Measurements from ENCODE around the gene STKLD1. TPM values are rescaled to one million over a fixed set of nuclear protein-coding genes. Genes with fewer than 3 reads are reported as not detected.
"Not testable (repeated sequence)": the region's sequence is repeated elsewhere in the genome, so short reads cannot be mapped to it uniquely, and the experiment has no call there.

The STKLD1 gene
- 4.4 TPM for polyA plus RNA-seq (ENCODE audit: insufficient read length)
- long read RNA-seq, donor 1, result 0 reads
- long read RNA-seq, donor 2, result 0 reads
- long read RNA-seq, donor 3, result 0 reads
- long read RNA-seq, donor 4, result 0 reads
- long read RNA-seq, donor 5, result 0 reads
- long read RNA-seq, donor 6, result 0 reads
- long read RNA-seq, donor 7, result 0 reads
- long read RNA-seq, donor 8, result 0 reads

GRCh38 chr9:133375724-133376654 is at the start of gene STKLD1, which contains the start of gene SURF4:
Gene STKLD1 (plus strand): TSS chr9:133376366. CDS start chr9:133376474, 108 bp downstream.
Gene SURF4 (minus strand): TSS chr9:133376060. CDS start chr9:133375969, 91 bp downstream.
- DNase-seq, result peak; percentile 96

- not testable (repeated sequence) for DNase-seq
These were observed 49.1 kb upstream of the STKLD1 start for GRCh38 chr9:133327021-133327420.

DNA sequence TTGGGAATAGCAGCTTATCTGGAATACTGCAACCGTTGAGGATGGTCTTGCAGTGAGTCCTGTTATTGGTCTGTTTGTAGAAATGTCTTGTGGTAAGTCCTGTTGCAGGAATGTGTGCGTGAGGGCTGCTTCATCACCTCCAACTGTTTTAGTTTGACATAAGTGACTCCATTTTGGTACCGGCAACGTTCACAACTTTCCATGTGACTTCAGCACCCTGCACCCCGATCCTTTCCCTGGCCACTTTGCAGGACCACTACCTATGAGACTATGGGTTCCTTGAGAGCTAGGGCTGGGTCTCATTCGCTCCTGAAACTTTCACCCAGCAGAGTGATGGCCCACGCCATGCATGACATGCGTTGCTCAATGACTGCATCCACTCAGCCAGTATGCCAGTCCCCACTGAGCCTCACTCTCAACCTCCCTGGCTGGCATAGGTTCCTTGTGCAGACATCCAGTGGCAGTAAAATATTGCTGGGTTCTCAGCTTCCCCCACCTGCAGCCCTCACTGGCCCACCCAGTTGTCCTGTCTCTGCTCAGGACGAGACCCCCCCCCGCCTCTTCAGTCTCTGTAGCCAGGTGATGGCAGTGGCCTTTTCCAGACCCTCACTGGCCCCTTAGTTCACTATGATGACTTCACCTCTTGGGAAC is 48.2 kb upstream of the STKLD1 start:
- DNase-seq, result no peak

- not testable (repeated sequence) for DNase-seq
These were observed 46.6 kb upstream of the STKLD1 start for GRCh38 chr9:133329306-133330156.

DNA sequence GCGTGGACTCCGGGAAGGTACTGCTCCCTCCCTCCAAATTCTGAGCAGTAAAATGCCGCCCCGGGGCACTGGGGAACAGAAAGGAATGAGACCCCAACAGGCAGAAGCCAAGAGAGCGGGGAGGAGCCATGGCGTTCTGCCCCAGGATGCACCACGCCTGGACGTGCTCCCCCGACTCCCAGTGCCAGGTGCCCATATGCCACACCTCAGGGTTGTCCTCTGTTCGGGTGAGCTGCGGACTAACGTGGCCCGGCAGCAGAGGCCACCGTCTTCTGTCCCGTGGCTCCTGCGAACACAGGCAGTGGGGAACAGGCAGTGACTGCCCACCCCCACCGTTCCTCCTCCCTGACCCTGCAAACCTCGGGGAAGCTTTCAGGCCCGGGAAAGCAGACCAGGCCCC is 44.9 kb upstream of the STKLD1 start:
- no peak for DNase-seq

GRCh38 chr9:133331641-133332380 is 44.4 kb upstream of the STKLD1 start:
- DNase-seq, result no peak

DNA sequence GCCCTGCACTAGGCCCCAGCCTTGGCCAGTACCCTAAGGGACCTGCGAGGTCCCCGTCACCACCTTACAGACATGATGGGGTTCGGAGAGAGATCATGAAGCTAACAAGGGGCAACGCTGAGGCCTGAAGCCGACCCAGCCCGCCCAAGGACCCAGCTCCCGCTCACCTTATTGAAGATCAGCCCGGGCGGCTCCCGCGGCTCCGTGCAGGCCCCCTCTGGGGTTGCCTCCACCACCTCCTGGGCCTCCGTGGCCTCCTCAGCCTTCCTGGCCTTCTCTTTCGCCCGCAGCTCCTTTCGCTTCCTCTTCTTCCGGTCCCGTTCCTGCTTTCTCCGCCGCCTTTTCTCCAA is 43.8 kb upstream of the STKLD1 start:
- no peak for DNase-seq

DNA sequence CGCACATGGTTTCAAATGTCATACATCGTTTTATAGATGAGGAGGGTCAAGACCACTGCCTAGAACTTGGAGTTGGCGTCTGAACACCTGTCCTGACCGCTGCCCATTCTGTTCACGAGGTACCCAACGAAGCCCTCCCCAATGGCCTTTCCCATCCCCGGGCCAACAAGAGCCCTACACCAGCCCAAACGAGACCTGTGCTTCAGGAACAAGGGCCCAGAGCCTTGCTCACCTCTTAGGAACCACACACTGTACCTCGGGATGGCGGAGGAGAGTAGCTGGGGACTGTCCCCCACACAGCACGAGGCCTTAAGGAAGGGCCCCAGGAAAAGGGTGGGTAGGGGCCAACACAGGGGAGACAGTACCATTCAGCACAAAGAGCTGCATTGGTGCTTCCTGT is 43.2 kb upstream of the STKLD1 start:
- DNase-seq, result no peak

- DNase-seq, result no peak
These were observed 42.6 kb upstream of the STKLD1 start for GRCh38 chr9:133333566-133333965.

DNA sequence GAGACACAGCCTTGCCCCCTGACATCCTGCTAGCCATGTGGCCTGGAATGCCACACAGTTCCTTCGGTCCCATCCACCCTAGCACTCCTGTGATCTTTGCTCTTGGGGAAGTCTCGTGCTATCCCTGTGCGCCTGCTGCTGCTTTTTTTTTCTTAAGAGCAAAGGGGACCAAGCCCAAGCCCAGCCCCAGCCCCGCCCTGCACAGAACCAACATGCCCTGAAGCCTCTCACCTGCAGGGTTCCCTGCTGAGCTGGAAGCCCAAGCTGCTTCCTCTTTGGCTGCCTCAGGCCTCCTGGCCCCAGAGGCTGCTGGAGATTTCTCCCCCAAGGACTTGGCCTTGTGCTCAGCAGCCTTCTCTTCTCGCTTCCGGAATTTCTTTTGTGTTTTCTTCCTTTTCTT is 42.0 kb upstream of the STKLD1 start:
- DNase-seq, result no peak

DNA sequence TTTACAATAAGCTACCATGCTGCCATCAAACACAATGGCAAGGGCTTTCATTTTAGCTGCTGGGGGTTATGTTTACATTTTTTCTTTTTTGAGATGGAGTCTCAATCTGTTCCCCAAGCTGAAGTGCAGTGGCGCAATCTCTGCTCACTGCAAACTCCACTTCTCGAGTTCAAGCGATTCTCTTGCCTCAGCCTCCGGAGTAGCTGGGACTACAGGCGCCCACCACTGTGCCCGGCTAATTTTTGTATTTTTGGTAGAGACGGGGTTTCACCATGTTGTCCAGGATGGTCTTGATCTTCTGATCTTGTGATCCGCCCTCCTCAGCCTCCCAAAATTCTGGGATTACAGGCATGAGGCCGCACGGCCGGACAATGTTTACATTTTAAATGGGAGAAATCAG is 41.3 kb upstream of the STKLD1 start:
- not testable (repeated sequence) for DNase-seq

DNA sequence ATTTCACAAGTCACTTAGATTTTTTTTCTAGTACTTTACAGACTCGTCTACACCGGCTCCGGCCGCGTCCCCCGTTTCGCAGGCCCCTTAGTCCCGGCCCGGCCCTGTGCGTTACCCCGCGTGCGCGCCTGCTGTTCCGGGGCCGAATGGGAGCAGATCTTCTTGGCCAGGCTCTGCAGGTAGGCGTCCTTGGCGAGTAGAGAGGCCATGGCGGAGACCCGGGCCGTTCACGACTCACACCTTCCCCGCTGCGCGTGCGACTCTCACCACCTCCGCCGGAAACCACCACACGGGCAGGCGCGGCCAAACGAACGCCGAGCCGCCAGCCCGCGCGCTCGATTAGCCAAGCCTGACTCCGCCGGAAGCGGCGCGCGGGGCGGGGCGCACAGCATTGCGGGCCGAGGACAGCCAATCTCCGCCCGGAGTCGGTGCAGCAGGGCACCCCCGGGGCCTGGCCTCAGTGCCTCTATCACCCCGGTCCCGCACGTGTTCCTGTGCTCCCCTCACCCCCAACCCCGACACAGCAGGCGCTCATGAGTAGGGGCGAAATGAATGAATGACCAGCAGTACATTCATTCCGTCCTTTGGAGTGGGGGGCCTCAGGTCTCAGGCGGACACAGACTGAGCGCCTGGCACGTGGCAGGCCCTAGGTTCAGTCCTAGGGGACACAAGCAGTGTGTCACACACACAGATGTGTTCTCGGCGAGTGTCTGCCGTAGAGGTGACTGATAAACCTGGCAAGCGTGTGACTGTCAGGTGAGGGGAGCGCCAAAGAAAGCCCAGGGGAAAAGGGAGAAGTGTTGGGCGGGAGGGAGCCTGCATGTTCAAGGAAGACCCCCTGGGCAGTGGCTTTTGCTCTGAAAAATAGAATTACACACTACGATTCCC is 40.0 kb upstream of the STKLD1 start, which contains the start of gene SURF6:
Gene SURF6 (minus strand): TSS at position 265 of the 888 bp plus-strand sequence. CDS start 56 bp downstream, at position 209.
- DNase-seq, result peak; percentile 86

DNA sequence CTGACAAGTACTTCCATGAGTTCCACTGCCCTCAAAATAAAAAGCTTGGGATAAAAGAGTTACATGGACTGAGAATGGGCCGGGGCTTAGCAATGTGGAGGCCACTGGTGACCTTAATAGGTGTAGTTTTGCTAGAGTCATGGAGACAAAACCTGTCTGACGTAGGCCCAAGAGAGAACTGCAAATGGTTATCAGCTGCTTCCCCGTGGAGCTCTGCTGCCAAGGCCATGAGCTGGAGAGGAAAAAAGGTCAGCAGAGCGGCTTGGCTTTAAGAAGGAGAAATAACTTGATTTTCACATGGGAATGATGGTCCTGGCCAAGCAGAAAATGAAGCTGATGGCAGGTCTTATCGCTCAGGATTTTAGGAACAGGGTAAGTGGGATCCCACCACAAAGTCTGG is 36.5 kb upstream of the STKLD1 start:
- no peak for DNase-seq

DNA sequence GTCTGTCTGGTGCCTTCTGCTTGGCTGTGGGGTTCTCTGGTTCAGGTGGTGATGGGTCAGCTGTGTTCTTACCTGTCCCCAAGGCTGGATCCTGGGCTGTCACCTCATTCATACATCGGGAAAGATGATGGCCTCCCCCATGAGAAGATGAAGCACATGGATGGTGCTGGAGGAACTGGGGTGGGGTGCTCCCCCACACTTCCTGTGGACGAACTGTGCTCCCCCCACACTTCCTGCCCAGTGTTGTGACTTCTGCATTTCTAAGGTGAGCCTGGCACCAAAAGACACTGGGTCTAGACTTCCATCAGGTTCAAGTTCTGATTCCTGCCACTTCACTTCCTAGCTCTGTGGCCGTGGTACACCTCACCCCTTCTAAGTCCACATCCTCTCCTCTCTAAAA is 35.9 kb upstream of the STKLD1 start:
- no peak for DNase-seq

- no peak for DNase-seq
These were observed 35.2 kb upstream of the STKLD1 start for GRCh38 chr9:133340916-133341315.

DNA sequence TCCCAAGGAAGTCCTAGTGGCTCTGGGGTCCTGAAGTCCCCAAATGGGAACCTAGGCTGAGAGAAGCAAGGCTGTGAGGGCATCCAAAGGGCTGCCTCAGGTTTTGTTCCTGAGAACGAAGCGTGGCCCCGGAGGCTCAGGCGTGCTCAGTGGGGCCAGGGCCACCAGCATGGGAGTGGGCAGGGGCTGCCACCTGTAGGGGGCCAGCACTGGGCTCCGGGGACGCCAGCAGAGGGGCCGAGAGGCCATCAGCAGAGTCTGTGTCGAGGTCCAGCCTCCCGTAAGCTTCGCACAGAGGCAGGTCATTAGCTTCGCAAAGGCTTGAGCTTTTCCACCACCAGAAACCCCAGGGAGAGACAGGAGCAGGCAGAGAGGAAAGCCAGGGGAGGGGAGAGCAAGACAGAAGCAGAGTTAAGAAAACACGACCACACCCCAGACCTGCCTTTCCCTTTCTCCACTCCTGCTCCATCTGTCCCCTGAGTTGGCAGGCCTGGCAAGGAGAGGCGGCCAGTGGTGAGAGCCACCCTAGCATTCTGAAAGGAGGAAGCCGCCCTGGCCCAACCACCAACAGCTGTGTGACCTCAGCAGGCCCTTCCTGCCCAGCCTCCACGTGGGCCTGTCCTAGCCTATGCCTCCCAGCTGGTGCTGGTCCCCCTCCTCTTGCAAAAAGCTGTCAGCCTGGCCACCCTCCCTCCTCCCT is 34.6 kb upstream of the STKLD1 start:
- DNase-seq, result no peak

GRCh38 chr9:133342069-133342406 is 34.1 kb upstream of the STKLD1 start:
- no peak for DNase-seq

DNA sequence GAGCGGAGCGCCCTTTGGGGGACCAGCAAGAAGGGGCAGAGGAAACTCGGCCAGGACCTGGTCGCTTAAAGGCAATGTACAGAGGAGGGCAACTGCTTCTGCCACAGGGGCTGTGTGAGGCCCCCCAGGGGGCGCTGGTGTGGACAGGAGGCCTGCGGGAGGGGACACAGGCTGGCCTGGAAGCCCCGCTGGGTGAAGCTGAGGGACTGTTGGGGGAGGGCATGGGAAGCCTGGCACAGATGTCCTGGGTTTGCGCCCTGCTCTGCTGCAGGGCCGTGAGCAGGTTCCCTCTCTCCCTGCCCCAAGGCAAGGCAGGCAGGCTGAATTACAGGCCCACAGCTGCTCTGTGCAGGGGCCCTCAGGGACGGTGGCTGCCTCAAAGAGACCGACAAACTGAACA is 33.6 kb upstream of the STKLD1 start:
- DNase-seq, result no peak

DNA sequence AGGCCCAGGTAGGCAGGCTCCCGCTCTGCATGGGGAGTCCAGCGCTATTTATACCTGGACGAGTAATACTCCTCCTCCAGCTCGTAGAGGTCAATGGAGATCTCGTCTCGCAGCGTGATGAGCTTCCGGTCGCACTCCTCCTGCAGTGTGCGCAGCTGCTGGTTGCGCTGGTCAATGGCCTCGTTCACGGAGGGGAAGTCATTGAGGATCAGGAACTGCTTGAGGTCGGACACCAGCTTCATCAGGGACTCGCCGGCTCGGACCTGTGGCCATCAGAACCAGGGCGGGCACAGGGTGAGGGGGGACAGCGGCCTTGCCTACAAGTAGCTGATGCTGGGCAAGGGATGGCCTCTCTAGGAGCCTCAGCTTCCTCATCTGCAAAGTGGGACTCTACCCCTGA is 32.1 kb upstream of the STKLD1 start:
- DNase-seq, result no peak

GRCh38 chr9:133344979-133345378 is 31.2 kb upstream of the STKLD1 start:
- no peak for DNase-seq

Measured in left kidney (tissue), 8 donors.